ENCODE measurements around the gene GBP5. TPM values are rescaled to one million over a fixed set of nuclear protein-coding genes. Genes with fewer than 3 reads are reported as not detected.
A peak's percentile ranks its signal among the peaks of the same experiment; 100 is the strongest.

Gene GBP5
- total and polyA plus RNA-seq, 2 of the 4 experiments (the other 2 are of a cell fraction): not detected

- WGBS, 2 experiments (ENCODE audit: extremely low coverage in 2 of 2, insufficient read length in 1 of 2): no CpG with 5 or more reads among the region's 2 CpGs
- dilution Hi-C loops (cut with HindIII; ENCODE audit: low sequenced_read_pairs, unreplicated experiment): no loop called here
- no peaks in the 10 kb centered on the region for H3K9me3 ChIP-seq (ENCODE audit: control insufficient read depth, insufficient read depth, low read length)
- DNase-seq: no peak
- no peak overlapping the region for H2BK5ac ChIP-seq (ENCODE audit: low read depth, low read length, poor library complexity, severe bottlenecking)
- TF ChIP-seq ELK1 (IDR thresholded peaks at IDR 0.05; ENCODE audit: borderline replicate concordance, low read depth, low read length) (no peak), CHD1 (IDR thresholded peaks at IDR 0.05; ENCODE audit: low read depth, low read length) (no peak), SMC3 (IDR thresholded peaks at IDR 0.05; ENCODE audit: low read depth, low read length) (no peak), MAFK (IDR thresholded peaks at IDR 0.05; ENCODE audit: low read depth, low read length) (peak; percentile 52), RFX5 (IDR thresholded peaks at IDR 0.05; ENCODE audit: low read depth, low read length) (no peak)
- no peak overlapping the region for H3K4me3 ChIP-seq (ENCODE audit: insufficient read depth, low read depth, low read length)
- in situ Hi-C loops (cut with MboI; ENCODE audit: low sequenced_read_pairs): no loop called here
- no peak overlapping the region for H3K27ac ChIP-seq (ENCODE audit: insufficient read depth, low read length)
- H3K56ac ChIP-seq (ENCODE audit: extremely low read depth, insufficient read depth, low read length): no peak overlapping the region
- ChIA-PET CTCF (no interaction called here), POLR2A (ENCODE audit: unreplicated experiment) (no interaction called here)
- no peaks in the 10 kb centered on the region for H3K4me1 ChIP-seq (ENCODE audit: control insufficient read depth, insufficient read depth, low read length)
- no peak overlapping the region for H4K91ac ChIP-seq (ENCODE audit: insufficient read depth, low read depth, low read length)
- no peaks in the 10 kb centered on the region for H4K20me1 ChIP-seq (ENCODE audit: insufficient read depth, low read length)
- no peak overlapping the region for H2BK20ac ChIP-seq (ENCODE audit: low read depth, low read length)
- intact Hi-C loops (cut with micrococcal nuclease): no loop called here
- H3K4ac ChIP-seq (ENCODE audit: low read depth, low read length): no peak overlapping the region
- no peak overlapping the region for H3K14ac ChIP-seq (replicated peaks; ENCODE audit: low read depth, low read length)
- no peak overlapping the region for H2BK15ac ChIP-seq (ENCODE audit: low read depth, low read length)
- BruUV-seq (replicated peaks): no TSS peak
- H4K8ac ChIP-seq (ENCODE audit: low read depth in 2 of 2, low read length in 2 of 2): no peak overlapping the region
- no peak overlapping the region for H2BK120ac ChIP-seq (ENCODE audit: low read depth, low read length)
- H2AK9ac ChIP-seq (replicated peaks; ENCODE audit: low read depth, low read length, poor library complexity): no peak overlapping the region
- no peaks in the 10 kb centered on the region for H3K9me1 ChIP-seq (ENCODE audit: insufficient read depth, low read length)
- ATAC-seq (ENCODE audit: low read depth): no peak
- H3K79me1 ChIP-seq (ENCODE audit: low read depth in 1 of 2, low read length in 2 of 2): no peaks in the 10 kb centered on the region
- no peak overlapping the region for H4K5ac ChIP-seq (ENCODE audit: low read depth, low read length)
- no peaks in the 10 kb centered on the region for H3K27me3 ChIP-seq (ENCODE audit: control insufficient read depth, insufficient read depth, low read length)
- no peaks in the 10 kb centered on the region for H3K36me3 ChIP-seq (ENCODE audit: control insufficient read depth, insufficient read depth, low read length)
- H3K9ac ChIP-seq (ENCODE audit: low read depth, low read length): no peak overlapping the region
- H2AK5ac ChIP-seq (ENCODE audit: low read depth, low read length): no peak overlapping the region
- no peak overlapping the region for H3K18ac ChIP-seq (ENCODE audit: low read depth, low read length)
- no peak overlapping the region for H3K23ac ChIP-seq (ENCODE audit: low read depth, low read length)
- H2AFZ ChIP-seq (replicated peaks; ENCODE audit: low read length, poor library complexity): no peak overlapping the region
- no peak overlapping the region for H3K4me2 ChIP-seq (ENCODE audit: low read depth, low read length)
Measured at GRCh38 chr1:89291276-89291675, 18.6 kb upstream of the GBP5 start.

Data from IMR-90 (cell line).